OCI-LY3 (cell line): Measurements from ENCODE around the gene TIAM2.

Experiments
- EZH2phosphoT487 ChIP-seq: fragments of 200-600 bp; shearing (Covaris generic); IDR thresholded peaks from 2 replicates; pipeline ENCODE4 v1.6.1; 2018; ENCODE audit warnings: antibody characterized with exemption, mixed run types, low read depth
- TF ChIP-seq, protein P1 (sequence below): fragments of 200-600, 300-600 bp; sonication (generic); IDR thresholded peaks from 2 replicates; pipeline ENCODE4 v1.5.1; 2014; ENCODE audit warnings: antibody characterized with exemption, low read length, low read depth

DNA sequence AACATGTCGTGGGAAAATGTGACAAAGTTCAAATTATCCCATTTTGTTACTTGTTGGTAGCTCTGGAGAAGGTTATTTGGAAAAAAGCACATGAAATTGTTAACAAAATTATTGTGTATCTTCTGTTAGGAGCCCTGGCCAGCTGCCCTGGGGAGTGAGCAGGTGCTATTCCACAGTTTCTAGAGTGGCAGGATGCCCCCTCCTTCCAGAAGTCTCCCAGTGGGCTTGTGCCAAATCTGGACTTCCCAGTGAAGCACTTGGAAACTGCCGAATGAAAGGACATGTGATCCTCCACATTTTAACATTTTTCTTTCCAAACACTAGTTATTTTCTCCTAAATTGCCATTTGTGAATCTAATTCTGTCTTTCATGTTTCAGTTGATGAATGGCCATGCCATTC, 201.8 kb downstream of the TIAM2 start:
- TF ChIP-seq, protein P1, sequence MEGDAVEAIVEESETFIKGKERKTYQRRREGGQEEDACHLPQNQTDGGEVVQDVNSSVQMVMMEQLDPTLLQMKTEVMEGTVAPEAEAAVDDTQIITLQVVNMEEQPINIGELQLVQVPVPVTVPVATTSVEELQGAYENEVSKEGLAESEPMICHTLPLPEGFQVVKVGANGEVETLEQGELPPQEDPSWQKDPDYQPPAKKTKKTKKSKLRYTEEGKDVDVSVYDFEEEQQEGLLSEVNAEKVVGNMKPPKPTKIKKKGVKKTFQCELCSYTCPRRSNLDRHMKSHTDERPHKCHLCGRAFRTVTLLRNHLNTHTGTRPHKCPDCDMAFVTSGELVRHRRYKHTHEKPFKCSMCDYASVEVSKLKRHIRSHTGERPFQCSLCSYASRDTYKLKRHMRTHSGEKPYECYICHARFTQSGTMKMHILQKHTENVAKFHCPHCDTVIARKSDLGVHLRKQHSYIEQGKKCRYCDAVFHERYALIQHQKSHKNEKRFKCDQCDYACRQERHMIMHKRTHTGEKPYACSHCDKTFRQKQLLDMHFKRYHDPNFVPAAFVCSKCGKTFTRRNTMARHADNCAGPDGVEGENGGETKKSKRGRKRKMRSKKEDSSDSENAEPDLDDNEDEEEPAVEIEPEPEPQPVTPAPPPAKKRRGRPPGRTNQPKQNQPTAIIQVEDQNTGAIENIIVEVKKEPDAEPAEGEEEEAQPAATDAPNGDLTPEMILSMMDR, result no peak
- no peak for TF ChIP-seq EZH2phosphoT487
